Esophagus muscularis mucosa (tissue), 4 donors: ENCODE results near the gene DFFB.

Source experiments
- EP300 ChIP-seq: sonication (generic); formaldehyde crosslinking; IDR thresholded peaks from one replicate; pipeline ENCODE4 v1.6.1; 2017; ENCODE audit warnings: antibody characterized with exemption
- POLR2A ChIP-seq: fragments of 450-650 bp; IDR thresholded peaks from one replicate; pipeline ENCODE4 v1.6.1; 2017; ENCODE audit warnings: antibody characterized with exemption, moderate library complexity, mild to moderate bottlenecking, low read depth
- POLR2AphosphoS5 ChIP-seq, 2 donors: sonication (generic); formaldehyde crosslinking; IDR thresholded peaks; one replicate each; pipeline ENCODE4 v1.6.1; 2017; ENCODE audit warnings: antibody characterized with exemption in 2 of 2
- TF ChIP-seq, protein P1 (sequence below), 3 experiments: fragments of 200-600 bp in 2 of 3; fragments of 450-650 bp in 1 of 3; sonication (generic) in 2 of 3; IDR thresholded peaks; one replicate each; pipeline ENCODE4 v1.5.1; 2017 to 2019; ENCODE audit warnings: antibody characterized with exemption in 3 of 3, mild to moderate bottlenecking in 2 of 3, moderate library complexity in 1 of 3

GRCh38 chr1:3914331-3914851 lies 57.1 kb downstream of the DFFB start:
- TF ChIP-seq, protein P1, sequence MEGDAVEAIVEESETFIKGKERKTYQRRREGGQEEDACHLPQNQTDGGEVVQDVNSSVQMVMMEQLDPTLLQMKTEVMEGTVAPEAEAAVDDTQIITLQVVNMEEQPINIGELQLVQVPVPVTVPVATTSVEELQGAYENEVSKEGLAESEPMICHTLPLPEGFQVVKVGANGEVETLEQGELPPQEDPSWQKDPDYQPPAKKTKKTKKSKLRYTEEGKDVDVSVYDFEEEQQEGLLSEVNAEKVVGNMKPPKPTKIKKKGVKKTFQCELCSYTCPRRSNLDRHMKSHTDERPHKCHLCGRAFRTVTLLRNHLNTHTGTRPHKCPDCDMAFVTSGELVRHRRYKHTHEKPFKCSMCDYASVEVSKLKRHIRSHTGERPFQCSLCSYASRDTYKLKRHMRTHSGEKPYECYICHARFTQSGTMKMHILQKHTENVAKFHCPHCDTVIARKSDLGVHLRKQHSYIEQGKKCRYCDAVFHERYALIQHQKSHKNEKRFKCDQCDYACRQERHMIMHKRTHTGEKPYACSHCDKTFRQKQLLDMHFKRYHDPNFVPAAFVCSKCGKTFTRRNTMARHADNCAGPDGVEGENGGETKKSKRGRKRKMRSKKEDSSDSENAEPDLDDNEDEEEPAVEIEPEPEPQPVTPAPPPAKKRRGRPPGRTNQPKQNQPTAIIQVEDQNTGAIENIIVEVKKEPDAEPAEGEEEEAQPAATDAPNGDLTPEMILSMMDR (IDR thresholded peaks at IDR 0.05), result no peak
- TF ChIP-seq POLR2AphosphoS5 (IDR thresholded peaks at IDR 0.05) (no peak), POLR2A (no peak), EP300 (no peak)
